T-helper 22 cell (primary cell): Measurements from ENCODE around the gene AIG1.
"Not testable (repeated sequence)": the region's sequence is repeated elsewhere in the genome, so short reads cannot be mapped to it uniquely, and the experiment has no call there.

Experiments used
- DNase-seq: peaks from one replicate; pipeline ENCODE4 v3.0.0-alpha.2; 2020; ENCODE audit warnings: low read depth

Gene AIG1

GRCh38 chr6:143127941-143128680, 67.4 kb downstream of the AIG1 start:
- DNase-seq: no peak

GRCh38 chr6:143128681-143129015, 68.0 kb downstream of the AIG1 start:
- DNase-seq: no peak

- no peak for DNase-seq
Measured at GRCh38 chr6:143130928-143131327, 70.2 kb downstream of the AIG1 start.

- DNase-seq: no peak
Measured at GRCh38 chr6:143135325-143135724, 74.6 kb downstream of the AIG1 start.

- no peak for DNase-seq
Measured at GRCh38 chr6:143135797-143136561, 75.3 kb downstream of the AIG1 start.

GRCh38 chr6:143136647-143137046, 76.0 kb downstream of the AIG1 start:
- no peak for DNase-seq

- DNase-seq: no peak
Measured at GRCh38 chr6:143139239-143139784, 78.6 kb downstream of the AIG1 start.

GRCh38 chr6:143139884-143140283, 79.2 kb downstream of the AIG1 start:
- DNase-seq: not testable (repeated sequence)

GRCh38 chr6:143140767-143141166, 80.1 kb downstream of the AIG1 start:
- no peak for DNase-seq

GRCh38 chr6:143141442-143141841, 80.8 kb downstream of the AIG1 start:
- no peak for DNase-seq

- DNase-seq: no peak
Measured at GRCh38 chr6:143146186-143146851, 85.6 kb downstream of the AIG1 start.

- no peak for DNase-seq
Measured at GRCh38 chr6:143149771-143150170, 89.1 kb downstream of the AIG1 start.

- no peak for DNase-seq
Measured at GRCh38 chr6:143150281-143150680, 89.6 kb downstream of the AIG1 start.

- no peak for DNase-seq
Measured at GRCh38 chr6:143151381-143151780, 90.7 kb downstream of the AIG1 start.

GRCh38 chr6:143155681-143156080, 95.0 kb downstream of the AIG1 start:
- DNase-seq: no peak

- no peak for DNase-seq
Measured at GRCh38 chr6:143157131-143157530, 96.4 kb downstream of the AIG1 start.

GRCh38 chr6:143158113-143158581, 97.5 kb downstream of the AIG1 start:
- no peak for DNase-seq

- DNase-seq: no peak
Measured at GRCh38 chr6:143159001-143159400, 98.3 kb downstream of the AIG1 start.

- DNase-seq: no peak
Measured at GRCh38 chr6:143160015-143160414, 99.3 kb downstream of the AIG1 start.

GRCh38 chr6:143160439-143161220, 99.9 kb downstream of the AIG1 start:
- DNase-seq: no peak

- DNase-seq: no peak
Measured at GRCh38 chr6:143163621-143164020, 102.9 kb downstream of the AIG1 start.

GRCh38 chr6:143164565-143165105, 103.9 kb downstream of the AIG1 start:
- no peak for DNase-seq
